ENCODE data around the gene VSIG10L.

- no peak for TF ChIP-seq POLR2A (IDR thresholded peaks at IDR 0.05)
- no peak for TF ChIP-seq CTCF (IDR thresholded peaks at IDR 0.05)
Observed at GRCh38 chr19:51292971-51293370, 49.0 kb downstream of the VSIG10L start.
